HepG2 (cell line): ENCODE results near the gene VAC14. TPM values are rescaled to one million over a fixed set of nuclear protein-coding genes. Genes with fewer than 3 reads are reported as not detected.

ENCODE experiments used
- CHCHD3 ChIP-seq: sonication (generic); formaldehyde crosslinking; IDR thresholded peaks from 2 replicates; pipeline ENCODE4 v1.8.0; 2022; ENCODE audit warnings: mild to moderate bottlenecking, missing genetic modification reagents, moderate library complexity
- GATAD1 ChIP-seq: IDR thresholded peaks from 2 replicates; pipeline ENCODE4 v1.6.1; 2016; ENCODE audit warnings: missing genetic modification reagents, missing compliant biosample characterization
- HDAC2 ChIP-seq: sonication (generic); formaldehyde crosslinking; IDR thresholded peaks from 2 replicates; pipeline ENCODE4 v1.4.0; 2020; ENCODE audit warnings: missing genetic modification reagents
- HNRNPH1 ChIP-seq: fragments of 200-400 bp; formaldehyde crosslinking; optimal IDR thresholded peaks from 2 replicates; pipeline ENCODE3; 2017; ENCODE audit warnings: mild to moderate bottlenecking, low read depth, low read length
- SMARCE1 ChIP-seq: fragments of 450-650 bp; IDR thresholded peaks from 2 replicates; pipeline ENCODE4 v1.6.1; 2017; ENCODE audit warnings: borderline replicate concordance
- SUZ12 ChIP-seq: fragments of 150-350 bp; IDR thresholded peaks from 2 replicates; pipeline ENCODE4 v1.6.1; 2014; ENCODE audit warnings: low read depth, low read length
- ZFP91 ChIP-seq: sonication (generic); formaldehyde crosslinking; IDR thresholded peaks from 2 replicates; pipeline ENCODE4 v1.9.0; 2022; ENCODE audit warnings: missing genetic modification reagents, mild to moderate bottlenecking, borderline replicate concordance
- ZGPAT ChIP-seq: IDR thresholded peaks from 2 replicates; pipeline ENCODE4 v1.6.1; 2016; ENCODE audit warnings: mild to moderate bottlenecking
- ZNF407 ChIP-seq: sonication (generic); formaldehyde crosslinking; IDR thresholded peaks from one replicate; pipeline ENCODE4 v1.5.1; 2020; ENCODE audit warnings: mild to moderate bottlenecking, missing genetic modification reagents; ENCODE audit errors: not compliant biosample characterization
- ZNF646 ChIP-seq: sonication (generic); formaldehyde crosslinking; IDR thresholded peaks from 2 replicates; pipeline ENCODE4 v1.9.0; 2021; ENCODE audit warnings: mild to moderate bottlenecking, missing genetic modification reagents
- polyA plus RNA-seq, 8 experiments: library from polyadenylated mRNA; depleted of rRNA in 3 of 8; stranded (reverse) in 7 of 8; unstranded in 1 of 8; fragments of >200 nt; fragmentation: Illumina TruSeq in 4 of 8; extraction: Trizol in 4 of 8; gene quantifications; 2 replicates each; pipeline versions ENCODE4 v1.2.1 to v1.2.3, GENCODE V29; 2011 to 2016; ENCODE audit warnings: low read depth in 4 of 8, missing spikeins in 1 of 8, mixed read lengths in 1 of 8; ENCODE audit not compliant: insufficient read depth in 1 of 8
- total RNA-seq, 5 experiments: library from RNA; depleted of rRNA; stranded (reverse); fragments of >200 nt; fragmentation: Illumina TruSeq; extraction: Trizol; gene quantifications; 2 replicates each; pipeline ENCODE4 v1.2.3, GENCODE V29; 2016; ENCODE audit warnings: low read depth in 1 of 5

VAC14 gene
- total and polyA plus RNA-seq, 2 of the 13 experiments (the other 11 are each of a cell fraction or from before 2014, with no cell fraction given): 23.5 to 24.6 TPM

- TF ChIP-seq ZNF407 (CRISPR knock-in tag) (no peak), HDAC2 (CRISPR knock-in tag) (no peak), ZNF646 (CRISPR knock-in tag) (no peak), SUZ12 (no peak), SMARCE1 (no peak), ZFP91 (peak; percentile 68; the same call in 1 of the 2 replicates), CHCHD3 (CRISPR knock-in tag) (no peak), HNRNPH1 (no peak), ZGPAT (CRISPR knock-in tag) (peak; percentile 63), GATAD1 (CRISPR knock-in tag) (peak; percentile 50)
Observed at GRCh38 chr16:70738083-70738977, 62.6 kb downstream of the VAC14 start (continued).
